ENCODE results near the gene FEZ2.

The FEZ2 gene

GRCh38 chr2:36586672-36587071 is 11.3 kb downstream of the FEZ2 start:
- no peak for DNase-seq

- no peak for DNase-seq
These were observed 13.7 kb downstream of the FEZ2 start for GRCh38 chr2:36584148-36584794.

- DNase-seq = no peak
These were observed 15.0 kb downstream of the FEZ2 start for GRCh38 chr2:36582951-36583350.

- DNase-seq = no peak
These were observed 15.4 kb downstream of the FEZ2 start for GRCh38 chr2:36582538-36582937.

- no peak for DNase-seq
These were observed 18.7 kb downstream of the FEZ2 start for GRCh38 chr2:36579297-36579664.

- no peak for DNase-seq
These were observed 19.3 kb downstream of the FEZ2 start for GRCh38 chr2:36578343-36579296.

- DNase-seq = no peak
These were observed 20.1 kb downstream of the FEZ2 start for GRCh38 chr2:36577884-36578283.

- DNase-seq = no peak
These were observed 23.4 kb downstream of the FEZ2 start for GRCh38 chr2:36574560-36574959.

- no peak for DNase-seq
These were observed 24.8 kb downstream of the FEZ2 start for GRCh38 chr2:36573165-36573564.

GRCh38 chr2:36572719-36573059 is 25.3 kb downstream of the FEZ2 start:
- no peak for DNase-seq

GRCh38 chr2:36572054-36572718 is 25.8 kb downstream of the FEZ2 start:
- DNase-seq = no peak

- no peak for DNase-seq
These were observed 27.6 kb downstream of the FEZ2 start for GRCh38 chr2:36570416-36570815.

GRCh38 chr2:36569267-36569856 is 28.6 kb downstream of the FEZ2 start:
- DNase-seq = no peak

GRCh38 chr2:36568516-36569246 is 29.3 kb downstream of the FEZ2 start:
- no peak for DNase-seq

GRCh38 chr2:36567711-36568408 is 30.1 kb downstream of the FEZ2 start:
- no peak for DNase-seq

GRCh38 chr2:36566887-36567286 is 31.1 kb downstream of the FEZ2 start:
- DNase-seq = no peak

GRCh38 chr2:36565712-36566111 is 32.3 kb downstream of the FEZ2 start:
- DNase-seq = no peak

GRCh38 chr2:36564377-36564930 is 33.5 kb downstream of the FEZ2 start:
- no peak for DNase-seq

- no peak for DNase-seq
These were observed 34.9 kb downstream of the FEZ2 start for GRCh38 chr2:36562973-36563532.

GRCh38 chr2:36562240-36562639 is 35.7 kb downstream of the FEZ2 start:
- no peak for DNase-seq

- no peak for DNase-seq
These were observed 36.6 kb downstream of the FEZ2 start for GRCh38 chr2:36561237-36561944.

All from activated CD8-positive, alpha-beta memory T cell treated with anti-CD3 and anti-CD28 coated beads, Interleukin-2, amount 50 U/mL, for 48 hours (primary cell).